Stimulated activated naive B cell treated with anti-CD40 and anti-IgM and Interleukin-4, amounts not matched to agents 10 μg/mL and 1 μg/mL and 100 μg/mL, for 72 hours (primary cell): ENCODE data around the gene ANGPTL2.

Experiments
- ATAC-seq, 2 donors: fragments of 150-1000 bp; cut with Tn5 transposase; replicated peaks; 2 replicates each; pipeline ENCODE4 v1.10.0; 2021; ENCODE audit warnings: moderate library complexity in 1 of 2
- DNase-seq: peaks from one replicate; pipeline ENCODE4 v3.0.0; 2021
- H3K27ac Mint-ChIP-seq: one replicate; pipeline ENCODE4 v1.8.0; 2022; ENCODE audit warnings: mild to moderate bottlenecking, mixed read lengths
- H3K27me3 Mint-ChIP-seq, 2 donors: one replicate each; pipeline ENCODE4 v1.8.0; 2022; ENCODE audit warnings: mixed read lengths in 2 of 2
- H3K36me3 Mint-ChIP-seq, 2 donors: one replicate each; pipeline ENCODE4 v1.8.0; 2022; ENCODE audit warnings: mixed read lengths in 2 of 2, mild to moderate bottlenecking in 1 of 2
- H3K4me1 Mint-ChIP-seq, 2 donors: one replicate each; pipeline ENCODE4 v1.8.0; 2022; ENCODE audit warnings: mixed read lengths in 2 of 2, mild to moderate bottlenecking in 1 of 2
- H3K4me3 Mint-ChIP-seq, 2 donors: one replicate each; pipeline ENCODE4 v1.8.0; 2022; ENCODE audit warnings: mild to moderate bottlenecking in 2 of 2, mixed read lengths in 2 of 2, moderate library complexity in 1 of 2
- H3K9me3 Mint-ChIP-seq, 2 donors: one replicate each; pipeline ENCODE4 v1.8.0; 2022; ENCODE audit warnings: mixed read lengths in 2 of 2, mild to moderate bottlenecking in 1 of 2

ANGPTL2 gene

GRCh38 chr9:127079446-127080140, 42.8 kb downstream of the ANGPTL2 start:
- ATAC-seq, result no peak

GRCh38 chr9:127078988-127079387, 43.4 kb downstream of the ANGPTL2 start:
- ATAC-seq, result no peak
- no peaks in the 10 kb centered on the region for H3K9me3 Mint-ChIP-seq
- H3K27ac Mint-ChIP-seq, result no peak overlapping the region
- no peak for DNase-seq
- no peaks in the 10 kb centered on the region for H3K4me1 Mint-ChIP-seq
- no peaks in the 10 kb centered on the region for H3K27me3 Mint-ChIP-seq
- H3K4me3 Mint-ChIP-seq, result no peak overlapping the region
- peaks cover 16 to 21% of the 10 kb centered on the region in 2 donors for H3K36me3 Mint-ChIP-seq

More at GRCh38 chr9:127079446-127080140, 42.8 kb downstream of the ANGPTL2 start:
- no peaks in the 10 kb centered on the region for H3K27me3 Mint-ChIP-seq
- peaks cover 16 to 21% of the 10 kb centered on the region in 2 donors for H3K36me3 Mint-ChIP-seq
- H3K4me1 Mint-ChIP-seq, result no peaks in the 10 kb centered on the region
- no peak for DNase-seq
- H3K27ac Mint-ChIP-seq, result no peak overlapping the region
- H3K4me3 Mint-ChIP-seq, result no peak overlapping the region
- no peaks in the 10 kb centered on the region for H3K9me3 Mint-ChIP-seq

- DNase-seq (no peak), ATAC-seq (no peak)
- H3K4me3 Mint-ChIP-seq, result no peak overlapping the region
- no peaks in the 10 kb centered on the region for H3K27me3 Mint-ChIP-seq
- H3K27ac Mint-ChIP-seq, result no peak overlapping the region
- H3K36me3 Mint-ChIP-seq, result peaks cover 16 to 21% of the 10 kb centered on the region in 2 donors
- no peaks in the 10 kb centered on the region for H3K4me1 Mint-ChIP-seq
- no peaks in the 10 kb centered on the region for H3K9me3 Mint-ChIP-seq
These were observed 44.1 kb downstream of the ANGPTL2 start for GRCh38 chr9:127078336-127078735.

- ATAC-seq (no peak), DNase-seq (no peak)
- H3K36me3 Mint-ChIP-seq, result peaks cover 20 to 21% of the 10 kb centered on the region in 2 donors
- H3K9me3 Mint-ChIP-seq, result no peaks in the 10 kb centered on the region
- no peaks in the 10 kb centered on the region for H3K27me3 Mint-ChIP-seq
- no peaks in the 10 kb centered on the region for H3K4me1 Mint-ChIP-seq
- H3K27ac Mint-ChIP-seq, result no peak overlapping the region
- H3K4me3 Mint-ChIP-seq, result no peak overlapping the region
These were observed 44.8 kb downstream of the ANGPTL2 start for GRCh38 chr9:127077644-127077946.

- Mint-ChIP-seq H3K4me3 (no peak overlapping the region), H3K27ac (no peak overlapping the region), H3K27me3 (no peaks in the 10 kb centered on the region)
These were observed 45.4 kb downstream of the ANGPTL2 start for GRCh38 chr9:127076860-127077643.

GRCh38 chr9:127075624-127076372, 46.6 kb downstream of the ANGPTL2 start:
- no peaks in the 10 kb centered on the region for H3K27me3 Mint-ChIP-seq

More at GRCh38 chr9:127076860-127077643, 45.4 kb downstream of the ANGPTL2 start:
- no peaks in the 10 kb centered on the region for H3K4me1 Mint-ChIP-seq
- ATAC-seq, result no peak
- no peak for DNase-seq
- H3K9me3 Mint-ChIP-seq, result peaks cover under 1 to 2% of the 10 kb centered on the region in 2 donors
- H3K36me3 Mint-ChIP-seq, result peaks cover 25% of the 10 kb centered on the region in 2 donors

GRCh38 chr9:127074561-127075548, 47.6 kb downstream of the ANGPTL2 start:
- Mint-ChIP-seq H3K4me1 (no peaks in the 10 kb centered on the region), H3K36me3 (peaks cover 29 to 31% of the 10 kb centered on the region in 2 donors), H3K9me3 (peaks cover 5 to 6% of the 10 kb centered on the region in 2 donors), H3K27me3 (no peaks in the 10 kb centered on the region), H3K4me3 (no peak overlapping the region), H3K27ac (no peak overlapping the region)
- ATAC-seq (no peak), DNase-seq (no peak)

More at GRCh38 chr9:127075624-127076372, 46.6 kb downstream of the ANGPTL2 start:
- H3K9me3 Mint-ChIP-seq, result peaks cover 5 to 6% of the 10 kb centered on the region in 2 donors
- H3K4me3 Mint-ChIP-seq, result no peak overlapping the region
- no peak for DNase-seq
- H3K36me3 Mint-ChIP-seq, result peaks cover 29 to 32% of the 10 kb centered on the region in 2 donors
- ATAC-seq, result no peak
- no peaks in the 10 kb centered on the region for H3K4me1 Mint-ChIP-seq
- H3K27ac Mint-ChIP-seq, result no peak overlapping the region

- H3K27me3 Mint-ChIP-seq, result no peaks in the 10 kb centered on the region
- H3K4me1 Mint-ChIP-seq, result peaks cover 2 to 10% of the 10 kb centered on the region in 2 donors
- peaks cover 21 to 35% of the 10 kb centered on the region in 2 donors for H3K36me3 Mint-ChIP-seq
- H3K27ac Mint-ChIP-seq, result no peak overlapping the region
- H3K9me3 Mint-ChIP-seq, result peaks cover 5 to 6% of the 10 kb centered on the region in 2 donors
- no peak for DNase-seq
- no peak overlapping the region for H3K4me3 Mint-ChIP-seq
- ATAC-seq, result no peak
These were observed 54.7 kb downstream of the ANGPTL2 start for GRCh38 chr9:127067603-127068220.

GRCh38 chr9:127066851-127067136, 55.6 kb downstream of the ANGPTL2 start:
- Mint-ChIP-seq H3K9me3 (peaks cover 1 to 3% of the 10 kb centered on the region in 2 donors), H3K27me3 (no peaks in the 10 kb centered on the region), H3K4me3 (no peak overlapping the region), H3K4me1 (peaks cover 2 to 10% of the 10 kb centered on the region in 2 donors), H3K27ac (no peak overlapping the region), H3K36me3 (peaks cover 14 to 28% of the 10 kb centered on the region in 2 donors)
- ATAC-seq (no peak), DNase-seq (no peak)

GRCh38 chr9:127066060-127066850, 56.2 kb downstream of the ANGPTL2 start:
- peaks cover 0 to 2% of the 10 kb centered on the region in 2 donors for H3K9me3 Mint-ChIP-seq
- no peak overlapping the region for H3K4me3 Mint-ChIP-seq
- ATAC-seq (no peak), DNase-seq (no peak)
- peaks cover 12 to 26% of the 10 kb centered on the region in 2 donors for H3K36me3 Mint-ChIP-seq
- H3K27ac Mint-ChIP-seq, result no peak overlapping the region
- H3K4me1 Mint-ChIP-seq, result peaks cover 2 to 10% of the 10 kb centered on the region in 2 donors
- no peaks in the 10 kb centered on the region for H3K27me3 Mint-ChIP-seq

- Mint-ChIP-seq H3K27ac (no peak overlapping the region), H3K27me3 (no peaks in the 10 kb centered on the region), H3K36me3 (peaks cover 9 to 23% of the 10 kb centered on the region in 2 donors), H3K4me3 (no peak overlapping the region), H3K4me1 (peaks cover 5 to 14% of the 10 kb centered on the region in 2 donors), H3K9me3 (no peaks in the 10 kb centered on the region)
- ATAC-seq (no peak), DNase-seq (no peak)
These were observed 56.8 kb downstream of the ANGPTL2 start for GRCh38 chr9:127065592-127065991.

GRCh38 chr9:127064335-127064734, 58.1 kb downstream of the ANGPTL2 start:
- H3K27me3 Mint-ChIP-seq, result no peaks in the 10 kb centered on the region
- H3K4me1 Mint-ChIP-seq, result peaks cover 17 to 27% of the 10 kb centered on the region in 2 donors
- peaks cover 11 to 23% of the 10 kb centered on the region in 2 donors for H3K36me3 Mint-ChIP-seq
- H3K9me3 Mint-ChIP-seq, result no peaks in the 10 kb centered on the region
- H3K27ac Mint-ChIP-seq, result no peak overlapping the region
- ATAC-seq (no peak), DNase-seq (no peak)
- no peak overlapping the region for H3K4me3 Mint-ChIP-seq

- Mint-ChIP-seq H3K27me3 (no peaks in the 10 kb centered on the region), H3K36me3 (peaks cover 6 to 18% of the 10 kb centered on the region in 2 donors), H3K4me3 (no peak overlapping the region), H3K27ac (no peak overlapping the region), H3K4me1 (peaks cover 30 to 34% of the 10 kb centered on the region in 2 donors), H3K9me3 (no peaks in the 10 kb centered on the region)
- no peak for ATAC-seq
- DNase-seq, result no peak
These were observed 61.0 kb downstream of the ANGPTL2 start for GRCh38 chr9:127061411-127061810.
